Stimulated activated CD4-positive, alpha-beta T cell treated with anti-CD3 and anti-CD28 coated beads, Interleukin-2, amount 100 ng/mL, for 48 hours (primary cell): ENCODE results near the gene HORMAD2.
"Not testable (repeated sequence)": the region's sequence is repeated elsewhere in the genome, so short reads cannot be mapped to it uniquely, and the experiment has no call there.

Experiments
- DNase-seq, 2 donors: peaks; one replicate each; pipeline ENCODE4 v3.0.0-alpha.2; 2020

The HORMAD2 gene

GRCh38 chr22:30193031-30193775 is 112.9 kb downstream of the HORMAD2 start:
- DNase-seq: no peak

GRCh38 chr22:30195245-30196140 is 115.2 kb downstream of the HORMAD2 start:
- DNase-seq: no peak

- peak; percentile 50 to 52 for DNase-seq
These were observed 116.0 kb downstream of the HORMAD2 start for GRCh38 chr22:30196141-30196879.

GRCh38 chr22:30196880-30197336 is 116.6 kb downstream of the HORMAD2 start:
- DNase-seq: no peak

GRCh38 chr22:30197389-30197788 is 117.1 kb downstream of the HORMAD2 start:
- no peak for DNase-seq

GRCh38 chr22:30198152-30198825 is 118.0 kb downstream of the HORMAD2 start:
- DNase-seq: no peak

- no peak for DNase-seq
These were observed 118.7 kb downstream of the HORMAD2 start for GRCh38 chr22:30198921-30199320.

GRCh38 chr22:30200905-30201304 is 120.6 kb downstream of the HORMAD2 start:
- not testable (repeated sequence) for DNase-seq

- DNase-seq: no peak
These were observed 121.7 kb downstream of the HORMAD2 start for GRCh38 chr22:30201945-30202344.

- DNase-seq: no peak
These were observed 122.3 kb downstream of the HORMAD2 start for GRCh38 chr22:30202531-30203006.

- no peak for DNase-seq
These were observed 123.9 kb downstream of the HORMAD2 start for GRCh38 chr22:30204015-30204741.

GRCh38 chr22:30204742-30205111 is 124.5 kb downstream of the HORMAD2 start:
- no peak for DNase-seq

- DNase-seq: no peak
These were observed 125.2 kb downstream of the HORMAD2 start for GRCh38 chr22:30205281-30206115.

GRCh38 chr22:30206944-30207343 is 126.7 kb downstream of the HORMAD2 start:
- DNase-seq: no peak

- DNase-seq: no peak
These were observed 128.7 kb downstream of the HORMAD2 start for GRCh38 chr22:30208631-30209603.

GRCh38 chr22:30209642-30210041 is 129.4 kb downstream of the HORMAD2 start:
- no peak for DNase-seq

- no peak for DNase-seq
These were observed 130.1 kb downstream of the HORMAD2 start for GRCh38 chr22:30210235-30210909.

- no peak for DNase-seq
These were observed 131.0 kb downstream of the HORMAD2 start for GRCh38 chr22:30211124-30211820.
